HG03469 (cell line): ENCODE results near the gene TEN1.

ENCODE experiments used
- ATAC-seq: cut with Tn5 transposase; IDR thresholded peaks from one replicate; pipeline ENCODE4 v1.9.1; 2021; ENCODE audit warnings: mild to moderate bottlenecking, moderate library complexity, moderate number of reproducible peaks; ENCODE audit not compliant: unreplicated experiment

TEN1 gene

GRCh38 chr17:76005263-76006149 lies 26.5 kb downstream of the TEN1 start:
- no peak for ATAC-seq

DNA sequence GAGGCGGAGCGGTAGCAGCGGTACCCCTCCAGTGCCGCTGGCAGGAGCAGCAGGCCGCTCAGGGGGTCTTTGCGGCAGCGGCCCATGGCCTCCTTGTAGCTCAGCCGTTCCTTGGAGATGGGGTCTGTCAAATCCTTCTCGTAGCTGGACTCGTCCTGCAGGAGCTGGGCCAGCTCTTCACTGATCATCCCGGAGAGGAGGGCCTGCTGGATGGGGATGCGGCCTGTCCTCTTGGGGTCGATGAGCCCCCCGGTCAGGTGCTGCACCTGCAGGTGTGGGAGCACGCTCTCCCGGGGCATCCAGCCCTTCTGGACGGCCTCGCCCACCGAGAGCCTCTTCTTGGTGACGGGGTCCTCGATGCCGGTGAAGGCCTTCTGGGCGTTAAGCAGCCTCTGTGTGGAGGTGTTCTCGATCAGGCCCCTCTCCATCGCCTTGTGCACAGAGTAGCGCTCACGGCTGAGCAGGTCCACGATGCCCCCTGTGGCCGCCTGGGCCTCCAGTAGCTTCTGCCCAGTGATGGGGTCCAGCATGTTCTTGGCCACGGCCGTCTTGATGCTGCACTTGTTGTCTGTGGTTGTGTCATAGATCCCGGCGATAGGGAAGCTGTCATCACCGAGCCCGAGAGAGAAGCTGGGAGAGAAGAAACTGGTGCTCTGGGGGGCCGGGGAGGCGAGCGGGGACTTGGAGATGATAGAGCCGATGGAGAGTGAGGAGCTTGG lies 28.2 kb downstream of the TEN1 start:
- ATAC-seq = no peak

DNA sequence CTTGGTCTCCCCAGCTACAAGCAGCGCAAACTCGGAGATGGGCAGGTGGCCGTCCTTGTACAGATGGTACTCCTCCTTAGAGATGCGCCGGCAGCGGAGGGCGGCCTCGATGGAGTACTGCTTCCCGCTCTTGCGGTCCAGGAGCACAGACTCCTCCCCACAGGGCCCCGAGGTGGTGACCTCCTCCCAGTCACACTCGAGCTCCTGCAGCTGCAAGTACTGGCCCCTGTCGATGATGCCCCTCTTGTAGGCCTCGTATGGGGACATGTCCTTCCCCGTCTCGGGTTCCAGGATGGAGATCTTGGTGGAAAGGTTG lies 28.8 kb downstream of the TEN1 start:
- no peak for ATAC-seq

DNA sequence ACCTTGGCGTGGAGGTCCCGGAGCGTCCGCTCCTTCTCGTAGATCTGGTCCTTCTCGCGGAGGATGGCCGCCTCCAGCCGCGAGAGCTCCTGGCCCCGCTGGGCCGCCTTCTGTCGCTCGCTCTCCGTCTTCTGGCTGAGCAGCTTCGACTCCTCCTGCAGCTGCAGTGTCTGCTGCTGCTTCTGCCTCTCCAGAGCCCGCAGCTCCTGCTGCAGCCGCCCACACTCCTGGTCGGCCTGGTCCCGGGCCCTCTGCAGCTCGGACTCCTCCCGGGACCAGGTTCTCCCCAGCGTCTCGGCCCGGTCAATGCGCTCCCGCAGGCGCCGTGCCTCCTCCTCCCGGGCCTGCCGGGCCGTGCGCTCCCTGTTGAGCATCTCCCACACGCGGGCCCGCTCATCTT lies 29.2 kb downstream of the TEN1 start:
- ATAC-seq = no peak

DNA sequence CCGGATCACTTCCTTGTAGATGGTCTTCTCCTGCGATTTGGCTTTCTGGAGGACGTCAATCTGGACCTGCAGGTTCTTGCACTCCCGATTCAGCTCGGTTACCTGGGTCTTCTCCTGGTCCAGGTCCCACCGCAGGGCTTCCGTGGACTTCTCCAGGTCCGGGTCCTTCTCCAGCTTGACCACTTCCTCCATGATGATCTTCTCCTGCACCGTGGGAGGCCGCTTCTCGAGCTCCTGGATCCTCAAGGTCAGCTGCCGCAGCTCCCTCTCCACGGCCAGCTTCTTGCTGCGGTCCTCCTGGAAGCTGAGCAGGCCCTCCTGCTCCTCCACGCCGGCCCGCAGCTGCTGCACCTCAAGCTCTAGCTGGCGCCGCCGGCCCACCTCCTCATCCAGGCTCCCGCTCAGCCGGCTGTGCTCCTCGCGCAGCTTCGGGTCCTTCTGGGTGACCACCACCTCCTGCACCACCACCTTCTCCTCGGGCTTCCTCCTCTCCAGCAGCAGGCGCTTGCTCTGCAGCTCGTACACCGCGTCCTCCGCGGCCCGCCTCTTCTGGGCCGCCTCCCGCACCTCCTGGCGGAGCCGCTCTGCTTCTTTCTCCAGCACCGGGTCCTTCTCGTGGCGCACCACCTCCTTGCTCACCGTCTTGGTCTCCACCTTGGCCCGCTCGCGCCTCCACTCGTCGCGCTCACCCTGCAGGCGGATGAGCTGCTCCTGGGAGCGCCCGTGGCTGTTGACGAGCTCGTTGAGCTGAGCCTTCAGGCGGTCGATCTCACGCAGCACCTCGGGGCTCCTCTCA lies 29.8 kb downstream of the TEN1 start:
- no peak for ATAC-seq

DNA sequence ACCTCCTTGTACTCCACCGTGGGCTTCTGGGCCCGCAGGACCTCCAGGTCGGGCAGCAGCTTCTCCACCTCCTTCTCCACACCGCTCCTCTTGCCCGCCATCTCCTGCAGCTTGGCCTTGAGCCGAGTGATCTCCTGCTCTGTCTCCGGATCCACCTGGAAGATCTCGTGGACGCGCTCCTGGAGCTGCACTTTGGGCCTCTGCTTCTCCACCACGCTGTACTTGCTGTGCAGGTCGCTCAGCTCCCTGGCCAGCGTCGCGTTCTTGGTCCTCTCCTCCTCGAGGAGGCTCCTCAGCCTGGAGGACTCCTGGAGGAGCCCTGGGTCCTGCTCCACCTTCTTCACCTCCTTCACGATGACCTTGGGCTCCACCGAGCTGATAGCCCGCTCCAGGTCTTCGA lies 30.4 kb downstream of the TEN1 start:
- no peak for ATAC-seq

- no peak for ATAC-seq
Measured at GRCh38 chr17:76009969-76010661, 31.1 kb downstream of the TEN1 start.

DNA sequence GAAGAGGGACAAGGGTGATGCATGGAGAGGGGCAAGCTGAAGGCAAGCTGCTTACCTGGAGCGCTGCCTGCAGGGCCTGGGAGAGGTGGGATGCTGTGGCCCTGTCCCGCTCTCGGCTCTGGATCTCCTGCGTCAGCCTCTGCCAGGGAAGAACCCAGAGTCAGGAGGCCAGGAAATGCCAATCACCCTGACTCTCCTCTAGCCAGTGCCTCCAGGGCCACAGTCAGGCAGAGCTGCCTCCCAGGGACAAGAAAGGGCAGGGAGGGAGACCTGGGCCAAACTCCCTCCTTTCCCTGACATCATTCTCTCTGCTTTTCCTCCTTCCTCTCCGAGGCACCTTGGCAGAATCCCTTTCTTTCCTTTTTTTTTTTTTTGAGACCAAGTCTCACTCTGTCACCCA lies 32.9 kb downstream of the TEN1 start:
- ATAC-seq = no peak

DNA sequence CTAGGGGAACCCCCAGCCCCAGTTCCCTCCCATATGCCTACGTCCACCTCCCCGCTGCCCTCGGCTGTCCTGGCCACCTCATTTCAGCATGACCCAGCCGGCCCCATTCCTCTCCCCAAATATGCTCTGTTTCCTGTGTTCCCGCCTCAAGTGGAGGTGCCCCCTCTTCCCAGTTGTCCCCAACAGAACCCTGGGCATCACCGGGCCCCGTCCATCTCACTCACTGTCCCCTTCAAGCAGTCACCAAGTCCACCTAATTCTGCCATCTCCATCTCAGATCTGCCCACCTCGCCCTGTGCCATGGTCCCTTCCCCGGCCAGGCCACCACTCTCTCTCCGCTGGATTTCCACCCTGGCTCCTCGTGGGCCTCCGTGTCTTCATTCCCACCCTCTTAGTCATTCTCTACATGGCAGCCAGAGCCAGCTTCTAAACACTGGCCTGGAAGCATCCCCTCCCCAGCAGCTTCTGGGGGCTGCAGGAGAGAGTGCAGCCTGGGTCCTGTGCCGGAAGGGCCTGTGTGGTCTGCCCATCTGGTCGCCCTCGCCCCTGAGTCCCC lies 34.4 kb downstream of the TEN1 start:
- no peak for ATAC-seq

DNA sequence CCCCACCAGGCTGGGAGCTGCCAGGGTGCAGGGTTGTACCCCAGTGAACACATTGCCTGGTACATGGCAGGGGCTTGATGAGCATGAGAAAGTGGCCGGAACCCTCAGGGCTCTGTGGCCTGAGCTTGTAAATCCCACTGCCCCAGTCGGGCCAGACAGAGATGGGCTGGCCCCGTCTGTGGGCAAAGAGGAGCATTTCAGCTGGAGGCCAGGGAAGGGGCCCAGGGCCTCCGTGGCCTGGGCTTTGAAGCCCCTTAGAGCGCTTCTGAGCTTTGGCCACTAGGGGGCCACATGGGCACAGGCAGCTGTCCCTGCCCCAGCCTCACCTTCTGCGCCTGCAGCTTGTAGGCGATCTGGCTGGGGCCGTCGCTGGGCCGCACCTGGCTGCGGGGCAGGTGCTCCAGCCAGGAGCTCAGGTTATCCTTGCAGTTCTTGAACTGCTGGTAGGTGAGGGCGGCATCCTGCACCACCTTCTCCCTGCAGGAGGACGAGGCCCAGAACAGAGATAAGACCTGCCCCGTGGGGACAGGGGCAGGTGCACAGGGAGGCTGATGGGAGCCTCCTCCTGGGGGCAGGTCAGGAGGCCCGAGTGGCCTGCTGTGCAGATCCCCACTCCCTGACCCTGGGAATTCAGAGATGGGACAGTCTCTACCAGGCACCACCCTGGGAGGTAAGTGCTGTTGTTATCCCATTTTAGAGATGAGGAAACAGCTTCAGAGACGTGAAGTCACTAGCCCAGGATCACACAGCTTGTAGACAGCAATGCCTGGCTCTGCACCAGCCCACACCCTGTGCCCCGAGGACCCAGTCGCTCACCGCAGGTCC lies 35.3 kb downstream of the TEN1 start:
- ATAC-seq = no peak

DNA sequence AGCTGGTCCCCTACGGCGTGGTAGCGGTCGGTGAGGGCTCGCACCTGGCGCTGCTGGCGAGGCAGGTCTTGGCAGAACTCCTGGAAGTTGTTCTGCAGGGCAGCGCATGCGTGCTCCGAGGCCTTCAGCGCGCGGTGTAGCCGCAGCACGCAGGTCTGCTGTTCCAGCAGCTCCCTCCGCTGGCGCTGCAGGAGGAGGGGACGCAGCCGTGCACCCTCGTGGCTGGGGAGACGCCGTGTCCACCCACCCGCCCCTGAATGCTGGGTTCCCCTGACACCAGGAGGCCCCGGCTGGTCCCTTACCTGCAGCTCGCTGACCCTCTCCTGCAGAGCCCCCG lies 35.9 kb downstream of the TEN1 start:
- ATAC-seq = no peak

DNA sequence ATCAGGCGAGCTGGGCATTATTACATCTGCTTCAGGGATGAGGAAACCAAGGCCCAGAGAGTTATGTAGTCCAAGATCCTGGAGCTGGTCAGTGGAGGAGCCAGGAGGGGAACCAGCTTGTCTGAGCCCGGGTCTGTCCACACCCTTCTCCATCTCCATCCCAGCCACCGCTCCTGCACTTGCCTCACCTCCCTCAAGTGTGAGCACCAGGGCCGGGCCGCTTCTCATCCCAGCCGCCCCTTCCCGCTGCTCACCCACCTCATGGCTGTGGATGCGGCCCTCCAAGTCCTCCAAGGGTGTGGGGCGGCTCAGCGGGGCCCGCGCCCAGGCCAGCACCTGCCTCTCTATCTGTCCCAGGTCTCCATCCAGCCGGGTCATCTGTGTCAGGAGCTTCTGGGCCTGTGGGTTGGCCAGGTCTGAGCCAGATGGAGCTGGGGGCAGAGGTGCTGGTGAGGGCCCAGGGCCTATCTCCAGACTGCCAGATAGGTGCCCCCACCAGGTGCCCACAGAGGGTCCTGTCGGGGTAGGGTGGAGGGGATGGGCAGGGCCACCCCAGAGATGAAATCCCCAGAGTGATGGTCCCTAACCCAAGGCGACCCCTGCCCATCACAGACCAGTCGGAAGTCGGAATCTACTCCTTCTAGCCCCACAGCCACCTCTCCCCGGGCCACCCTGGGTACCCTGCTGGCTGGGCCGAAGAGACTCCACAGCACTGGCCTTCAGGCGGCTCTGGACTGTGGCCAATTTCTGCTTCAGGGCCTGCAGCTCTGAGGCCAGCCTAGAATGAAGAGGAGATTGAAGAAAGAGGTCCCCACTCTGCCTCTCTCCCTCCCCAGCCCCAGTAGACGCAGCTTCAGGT lies 38.7 kb downstream of the TEN1 start:
- ATAC-seq = no peak

DNA sequence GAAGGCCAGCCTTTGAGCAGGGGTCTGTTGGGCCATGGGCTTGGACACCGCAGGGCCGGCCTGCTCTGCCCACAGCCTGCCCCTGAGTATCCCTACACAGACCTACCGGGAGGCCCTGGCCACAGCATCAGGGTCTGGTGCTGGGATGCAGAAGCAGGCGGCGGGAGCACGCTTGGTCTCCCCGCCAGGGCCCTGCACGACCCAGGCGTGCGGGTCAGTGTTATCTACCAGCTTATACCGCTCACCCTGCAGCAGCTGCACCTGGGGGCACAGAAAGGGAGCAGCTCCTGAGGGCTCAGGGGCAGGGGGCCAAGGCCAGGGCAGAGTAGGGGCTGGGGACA lies 39.3 kb downstream of the TEN1 start:
- ATAC-seq = no peak

- ATAC-seq = no peak
Measured at GRCh38 chr17:76018801-76019200, 39.8 kb downstream of the TEN1 start.

GRCh38 chr17:76019833-76020467 lies 40.9 kb downstream of the TEN1 start:
- no peak for ATAC-seq

DNA sequence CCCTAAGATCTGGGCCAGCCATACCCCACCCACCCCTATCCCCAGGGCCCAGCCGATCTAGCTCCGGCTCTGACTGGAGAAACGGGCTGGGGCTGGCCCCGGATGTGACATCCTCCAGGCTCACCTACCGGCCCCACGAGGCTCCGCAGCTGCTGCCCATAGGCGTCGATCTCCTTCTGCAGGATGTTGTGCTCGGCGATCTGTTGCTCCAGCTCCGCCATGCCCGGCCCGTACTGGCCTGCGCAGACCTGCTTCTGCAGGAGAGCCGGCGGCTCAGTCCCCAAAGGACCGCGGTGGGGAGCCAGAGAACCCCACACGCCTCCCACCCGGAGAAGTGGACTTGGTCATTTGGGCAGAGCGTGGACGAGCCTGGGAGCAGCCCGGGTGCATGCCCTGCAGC lies 43.2 kb downstream of the TEN1 start:
- ATAC-seq = no peak

GRCh38 chr17:76022973-76023899 lies 44.2 kb downstream of the TEN1 start:
- no peak for ATAC-seq

DNA sequence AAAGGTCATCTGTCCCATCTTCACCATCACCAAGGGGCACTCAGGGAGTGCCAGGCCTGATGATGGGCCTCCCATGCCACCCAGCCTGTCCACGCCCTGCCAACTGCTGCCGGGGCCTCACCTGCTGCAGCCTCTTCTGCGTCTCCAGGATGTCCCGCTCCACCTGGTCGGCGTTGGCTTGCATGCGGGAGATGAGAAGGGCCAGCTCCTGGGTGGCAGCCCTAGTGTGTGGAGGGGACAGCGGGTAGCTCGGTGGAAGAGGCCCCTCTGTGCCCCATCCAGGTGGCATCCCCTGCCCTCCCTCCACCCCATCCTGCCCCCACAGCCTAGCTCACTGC lies 44.8 kb downstream of the TEN1 start:
- no peak for ATAC-seq
